RWPE1 (cell line): ENCODE results near the gene SLC6A12.
A peak's percentile ranks its signal among the peaks of the same experiment; 100 is the strongest.
"Not testable (repeated sequence)": the region's sequence is repeated elsewhere in the genome, so short reads cannot be mapped to it uniquely, and the experiment has no call there.

Experiments
- CTCF ChIA-PET: fragments of 350-600 bp; sonication (Branson Sonifier 250); formaldehyde crosslinking; extraction: SDS; loops from one replicate; lab custom pipeline; 2021; lab: Yijun Ruan, JAX
- POLR2A ChIA-PET: fragments of 400-600 bp; formaldehyde crosslinking; extraction: SDS; loops from one replicate; lab custom pipeline; 2020; ENCODE audit warnings: antibody characterized with exemption; ENCODE audit not compliant: low non-redundant PET; lab: Yijun Ruan, JAX
- DNase-seq: peaks from one replicate; pipeline ENCODE4 v3.0.0; 2012; ENCODE audit warnings: low spot score
- H3K27ac ChIP-seq: fragments of 450-650 bp; 2 replicates; pipeline ENCODE4 v1.5.1; 2017
- CTCF ChIP-seq: fragments of 450-650 bp; conservative IDR thresholded peaks from 2 replicates; pipeline ENCODE4 v1.5.1; 2017; ENCODE audit warnings: low read depth, mild to moderate bottlenecking

Gene SLC6A12

GRCh38 chr12:194276-194675, 19.7 kb downstream of the SLC6A12 start:
- CTCF ChIA-PET, result no interaction called here
- POLR2A ChIA-PET, result no interaction called here
- no peak for TF ChIP-seq CTCF
- H3K27ac ChIP-seq, result no peak overlapping the region
- DNase-seq, result no peak

- DNase-seq, result no peak
- no peak overlapping the region for H3K27ac ChIP-seq
- POLR2A ChIA-PET, result no interaction called here
- TF ChIP-seq CTCF, result no peak
- CTCF ChIA-PET, result no interaction called here
Observed at GRCh38 chr12:193261-193660, 20.7 kb downstream of the SLC6A12 start.

- ChIA-PET CTCF (no interaction called here), POLR2A (no interaction called here)
- TF ChIP-seq CTCF, result no peak
- DNase-seq, result no peak
- no peak overlapping the region for H3K27ac ChIP-seq
Observed at GRCh38 chr12:191541-191940, 22.4 kb downstream of the SLC6A12 start.

GRCh38 chr12:190881-191280, 23.1 kb downstream of the SLC6A12 start:
- ChIA-PET POLR2A (no interaction called here), CTCF (interaction anchor here (0.6 to 0.7 kb wide), 2 partner anchors 77 to 106 kb away, joined by 3 to 6 read pairs; no protein-coding TSS in a partner anchor)
- TF ChIP-seq CTCF, result no peak
- no peak overlapping the region for H3K27ac ChIP-seq
- no peak for DNase-seq

GRCh38 chr12:189622-189962, 24.4 kb downstream of the SLC6A12 start:
- ChIA-PET POLR2A (no interaction called here), CTCF (interaction anchor here (0.5 to 1.9 kb wide), 4 partner anchors 14 to 404 kb away, joined by 3 to 6 read pairs (median 4); no protein-coding TSS in a partner anchor)
- no peak overlapping the region for H3K27ac ChIP-seq
- TF ChIP-seq CTCF, result no peak
- no peak for DNase-seq

GRCh38 chr12:188910-189621, 24.9 kb downstream of the SLC6A12 start:
- peak; percentile 73 for DNase-seq
- ChIA-PET CTCF (interaction anchor here (0.6 to 1.9 kb wide), 6 partner anchors 10 to 404 kb away, joined by 3 to 6 read pairs (median 5); no protein-coding TSS in a partner anchor), POLR2A (no interaction called here)
- H3K27ac ChIP-seq, result no peak overlapping the region
- TF ChIP-seq CTCF, result peak; percentile 69

- POLR2A ChIA-PET, DNase-seq: not testable (repeated sequence)
- CTCF ChIA-PET, result interaction anchor here (0.8 to 1.9 kb wide), 4 partner anchors 9 to 91 kb away, joined by 3 to 6 read pairs (median 5); no protein-coding TSS in a partner anchor
Observed at GRCh38 chr12:187986-188909, 25.7 kb downstream of the SLC6A12 start.

More at GRCh38 chr12:187986-188909, 25.7 kb downstream of the SLC6A12 start:
- not testable (repeated sequence) for H3K27ac ChIP-seq
